Fibroblast of lung (primary cell): Measurements from ENCODE around the gene PXMP4.

Source experiments
- CTCF ChIP-seq, 2 donors: IDR thresholded peaks in 1 of 2; conservative IDR thresholded peaks in 1 of 2; 1 replicate in 1 of 2; 2 replicates in 1 of 2; pipeline ENCODE4 v1.5.1; 2011 to 2012; ENCODE audit warnings: low read length in 2 of 2, control low read depth in 1 of 2, inconsistent platforms in 1 of 2, low read depth in 1 of 2, mild to moderate bottlenecking in 1 of 2
- EZH2 ChIP-seq: IDR thresholded peaks from 2 replicates; pipeline ENCODE4 v1.5.1; 2012; ENCODE audit warnings: low read length, control low read depth, mild to moderate bottlenecking; ENCODE audit errors: missing control alignments

- TF ChIP-seq CTCF (conservative IDR thresholded peaks at IDR 0.05 in 1 of 2, IDR thresholded peaks at IDR 0.05 in 1 of 2; ENCODE audit: low read depth in 1 of 2, low read length in 2 of 2) = no peak
- TF ChIP-seq EZH2 = no peak
These were observed 8.4 kb upstream of the PXMP4 start for GRCh38 chr20:33728463-33728862.
